ENCODE results near the gene KMT2B.

The KMT2B gene

GRCh38 chr19:35738021-35738886 is 20.5 kb downstream of the KMT2B start (continued):
- TF ChIP-seq GFI1B (tag by site-specific recombination; IDR thresholded peaks at IDR 0.05) = no peak

GRCh38 chr19:35738887-35739229 is 21.1 kb downstream of the KMT2B start:
- Histone ChIP-seq H3K9me3 (ENCODE audit: control insufficient read depth, insufficient read depth, low read depth, low read length) (no peaks in the 10 kb centered on the region), H3K4me1 (ENCODE audit: control insufficient read depth, insufficient read depth, low read length) (peaks cover 12% of the 10 kb centered on the region), H3K36me3 (ENCODE audit: control insufficient read depth in 2 of 2, insufficient read depth in 1 of 2, low read length in 2 of 2) (peaks cover 66 to 75% of the 10 kb centered on the region in 2 experiments), H3K27ac (ENCODE audit: extremely low read depth, low read depth, low read length) (peak overlapping the region; percentile 50; the same call in 1 of the 2 replicates), H3K4me3 (ENCODE audit: low read depth, low read length) (no peak overlapping the region)
- ChIA-PET CTCF (no interaction called here), POLR2A (interaction anchor here (1.0 to 7.7 kb wide), 3 partner anchors 9 to 37 kb away, joined by 3 to 204 read pairs (median 22); partner anchors contain the start of gene LIN37)
- TF ChIP-seq ZNF621 (tag by site-specific recombination; IDR thresholded peaks at IDR 0.05) (no peak), SP3 (tag by site-specific recombination; IDR thresholded peaks at IDR 0.05) (no peak), ZNF248 (tag by site-specific recombination; IDR thresholded peaks at IDR 0.05) (no peak), ZBTB8A (tag by site-specific recombination; IDR thresholded peaks at IDR 0.05) (peak; percentile 56), ZNF488 (tag by site-specific recombination; IDR thresholded peaks at IDR 0.05) (no peak), SCRT2 (tag by site-specific recombination; IDR thresholded peaks at IDR 0.05) (peak; percentile 98), SCRT1 (tag by site-specific recombination; IDR thresholded peaks at IDR 0.05; ENCODE audit: borderline replicate concordance) (peak; percentile 92; the same call in 1 of the 2 replicates), WT1 (tag by site-specific recombination; IDR thresholded peaks at IDR 0.05) (no peak), ZNF398 (tag by site-specific recombination; IDR thresholded peaks at IDR 0.05) (no peak), PATZ1 (tag by site-specific recombination; IDR thresholded peaks at IDR 0.05) (0 out of 2 replicates have a peak, but pooled peaks have one; percentile 20), ZSCAN5A (tag by site-specific recombination; IDR thresholded peaks at IDR 0.05) (no peak), ZNF324 (tag by site-specific recombination; IDR thresholded peaks at IDR 0.05) (no peak), ZNF600 (tag by site-specific recombination; IDR thresholded peaks at IDR 0.05) (peak; percentile 94), MZF1 (tag by site-specific recombination; IDR thresholded peaks at IDR 0.05; ENCODE audit: borderline replicate concordance) (no peak)
- TF ChIP-seq, protein P1, sequence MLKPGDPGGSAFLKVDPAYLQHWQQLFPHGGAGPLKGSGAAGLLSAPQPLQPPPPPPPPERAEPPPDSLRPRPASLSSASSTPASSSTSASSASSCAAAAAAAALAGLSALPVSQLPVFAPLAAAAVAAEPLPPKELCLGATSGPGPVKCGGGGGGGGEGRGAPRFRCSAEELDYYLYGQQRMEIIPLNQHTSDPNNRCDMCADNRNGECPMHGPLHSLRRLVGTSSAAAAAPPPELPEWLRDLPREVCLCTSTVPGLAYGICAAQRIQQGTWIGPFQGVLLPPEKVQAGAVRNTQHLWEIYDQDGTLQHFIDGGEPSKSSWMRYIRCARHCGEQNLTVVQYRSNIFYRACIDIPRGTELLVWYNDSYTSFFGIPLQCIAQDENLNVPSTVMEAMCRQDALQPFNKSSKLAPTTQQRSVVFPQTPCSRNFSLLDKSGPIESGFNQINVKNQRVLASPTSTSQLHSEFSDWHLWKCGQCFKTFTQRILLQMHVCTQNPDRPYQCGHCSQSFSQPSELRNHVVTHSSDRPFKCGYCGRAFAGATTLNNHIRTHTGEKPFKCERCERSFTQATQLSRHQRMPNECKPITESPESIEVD (tag by site-specific recombination; IDR thresholded peaks at IDR 0.05) = no peak
- TF ChIP-seq, protein P2, sequence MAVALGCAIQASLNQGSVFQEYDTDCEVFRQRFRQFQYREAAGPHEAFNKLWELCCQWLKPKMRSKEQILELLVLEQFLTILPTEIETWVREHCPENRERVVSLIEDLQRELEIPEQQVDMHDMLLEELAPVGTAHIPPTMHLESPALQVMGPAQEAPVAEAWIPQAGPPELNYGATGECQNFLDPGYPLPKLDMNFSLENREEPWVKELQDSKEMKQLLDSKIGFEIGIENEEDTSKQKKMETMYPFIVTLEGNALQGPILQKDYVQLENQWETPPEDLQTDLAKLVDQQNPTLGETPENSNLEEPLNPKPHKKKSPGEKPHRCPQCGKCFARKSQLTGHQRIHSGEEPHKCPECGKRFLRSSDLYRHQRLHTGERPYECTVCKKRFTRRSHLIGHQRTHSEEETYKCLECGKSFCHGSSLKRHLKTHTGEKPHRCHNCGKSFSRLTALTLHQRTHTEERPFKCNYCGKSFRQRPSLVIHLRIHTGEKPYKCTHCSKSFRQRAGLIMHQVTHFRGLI (tag by site-specific recombination; IDR thresholded peaks at IDR 0.05) = no peak
